ENCODE results near the gene IL25.

DNA sequence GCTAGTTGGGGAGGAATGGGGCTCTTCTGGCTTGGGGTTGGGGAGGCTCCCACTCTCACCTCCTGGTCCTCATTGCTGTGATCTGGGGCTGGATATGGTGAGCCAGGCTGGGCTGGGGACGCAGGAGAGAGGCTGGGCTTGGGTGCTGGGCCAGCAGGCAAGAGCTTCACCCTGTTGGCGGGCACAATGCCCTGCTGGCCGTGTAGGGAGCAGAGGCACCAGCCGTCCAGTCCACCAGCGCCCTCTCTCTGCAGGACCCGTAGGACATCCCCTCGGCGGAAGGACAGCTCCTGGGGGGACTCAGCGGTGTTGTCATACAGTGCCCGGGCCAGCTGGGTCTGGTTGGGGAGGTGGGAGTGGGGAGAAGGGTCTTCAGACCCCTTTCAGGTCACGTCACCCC lies 12.1 kb upstream of the IL25 start:
- TF ChIP-seq SP2 (IDR thresholded peaks at IDR 0.05; ENCODE audit: low read length) (no peak), CTCF (IDR thresholded peaks at IDR 0.05; ENCODE audit: control extremely low read depth in 1 of 3, insufficient read depth in 1 of 3, low read depth in 1 of 3, low read length in 3 of 3) (peak; percentile 67 to 91 (median 75)), SIX5 (IDR thresholded peaks at IDR 0.05; ENCODE audit: low read depth, low read length) (no peak), POLR2AphosphoS5 (IDR thresholded peaks at IDR 0.05; ENCODE audit: low read depth, low read length) (no peak), SAP30 (IDR thresholded peaks at IDR 0.05; ENCODE audit: insufficient read depth, insufficient replicate concordance, low read length) (no peak), POLR2A (IDR thresholded peaks at IDR 0.05; ENCODE audit: control extremely low read depth in 1 of 2, low read depth in 2 of 2, low read length in 2 of 2) (no peak), SUZ12 (IDR thresholded peaks at IDR 0.05; ENCODE audit: low read length) (no peak), GABPA (IDR thresholded peaks at IDR 0.05; ENCODE audit: borderline replicate concordance, insufficient read depth, low read length) (no peak)

All from H1 (cell line).